WERI-Rb-1 (cell line): ENCODE data around the gene N4BP2L2.

ENCODE experiments used
- DNase-seq: peaks from one replicate; pipeline ENCODE4 v3.0.0-alpha.2; 2020
- H3K27ac ChIP-seq: fragments of 250-450 bp; sonication (Bioruptor Pico); 2 replicates; pipeline ENCODE4 v1.5.1; 2020; ENCODE audit warnings: mild to moderate bottlenecking, moderate library complexity
- H3K27me3 ChIP-seq: fragments of 250-450 bp; sonication (Bioruptor Pico); 2 replicates; pipeline ENCODE4 v1.5.1; 2021; ENCODE audit warnings: mild to moderate bottlenecking, low read depth, moderate library complexity; ENCODE audit not compliant: insufficient read depth, severe bottlenecking
- H3K36me3 ChIP-seq: fragments of 250-450 bp; sonication (Bioruptor Pico); 2 replicates; pipeline ENCODE4 v1.5.1; 2020; ENCODE audit warnings: mild to moderate bottlenecking, moderate library complexity
- H3K4me3 ChIP-seq: 2 replicates; pipeline ENCODE4 v1.5.1; 2011; ENCODE audit warnings: low read depth, mild to moderate bottlenecking, control low read depth, low read length
- H3K9me3 ChIP-seq: fragments of 250-450 bp; sonication (Bioruptor Pico); 2 replicates; pipeline ENCODE4 v1.5.1; 2021; ENCODE audit warnings: mild to moderate bottlenecking, moderate library complexity; ENCODE audit not compliant: severe bottlenecking
- TF ChIP-seq, protein P1 (sequence below): IDR thresholded peaks from 2 replicates; pipeline ENCODE4 v1.5.1; 2011; ENCODE audit warnings: low read depth, mild to moderate bottlenecking, control low read depth, inconsistent platforms, low read length

N4BP2L2 gene

DNA sequence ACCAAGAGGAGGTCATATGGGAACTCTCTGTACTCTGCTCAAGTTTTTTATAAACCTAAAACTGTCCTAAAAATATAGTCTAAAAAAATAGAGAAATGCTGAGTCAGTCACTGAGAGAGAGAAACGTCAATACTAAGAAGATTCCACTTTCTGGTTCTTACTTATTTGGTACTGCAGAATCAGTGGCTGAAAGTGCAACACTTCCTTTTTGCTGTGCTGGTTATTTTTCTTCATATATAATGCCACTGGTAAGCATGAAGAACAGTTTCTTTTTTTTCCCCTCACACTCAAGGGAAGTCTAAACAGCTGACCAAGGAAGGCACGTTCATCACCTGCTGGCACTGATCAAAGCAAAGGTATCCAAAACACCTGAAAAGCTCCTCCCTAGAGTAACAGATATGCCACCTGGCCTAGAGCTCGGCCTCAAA is 66.4 kb downstream of the N4BP2L2 start:
- Histone ChIP-seq H3K27ac (no peak overlapping the region), H3K27me3 (no peaks in the 10 kb centered on the region), H3K4me3 (no peak overlapping the region), H3K9me3 (no peaks in the 10 kb centered on the region), H3K36me3 (no peaks in the 10 kb centered on the region)
- TF ChIP-seq, protein P1, sequence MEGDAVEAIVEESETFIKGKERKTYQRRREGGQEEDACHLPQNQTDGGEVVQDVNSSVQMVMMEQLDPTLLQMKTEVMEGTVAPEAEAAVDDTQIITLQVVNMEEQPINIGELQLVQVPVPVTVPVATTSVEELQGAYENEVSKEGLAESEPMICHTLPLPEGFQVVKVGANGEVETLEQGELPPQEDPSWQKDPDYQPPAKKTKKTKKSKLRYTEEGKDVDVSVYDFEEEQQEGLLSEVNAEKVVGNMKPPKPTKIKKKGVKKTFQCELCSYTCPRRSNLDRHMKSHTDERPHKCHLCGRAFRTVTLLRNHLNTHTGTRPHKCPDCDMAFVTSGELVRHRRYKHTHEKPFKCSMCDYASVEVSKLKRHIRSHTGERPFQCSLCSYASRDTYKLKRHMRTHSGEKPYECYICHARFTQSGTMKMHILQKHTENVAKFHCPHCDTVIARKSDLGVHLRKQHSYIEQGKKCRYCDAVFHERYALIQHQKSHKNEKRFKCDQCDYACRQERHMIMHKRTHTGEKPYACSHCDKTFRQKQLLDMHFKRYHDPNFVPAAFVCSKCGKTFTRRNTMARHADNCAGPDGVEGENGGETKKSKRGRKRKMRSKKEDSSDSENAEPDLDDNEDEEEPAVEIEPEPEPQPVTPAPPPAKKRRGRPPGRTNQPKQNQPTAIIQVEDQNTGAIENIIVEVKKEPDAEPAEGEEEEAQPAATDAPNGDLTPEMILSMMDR = no peak
- DNase-seq = no peak

DNA sequence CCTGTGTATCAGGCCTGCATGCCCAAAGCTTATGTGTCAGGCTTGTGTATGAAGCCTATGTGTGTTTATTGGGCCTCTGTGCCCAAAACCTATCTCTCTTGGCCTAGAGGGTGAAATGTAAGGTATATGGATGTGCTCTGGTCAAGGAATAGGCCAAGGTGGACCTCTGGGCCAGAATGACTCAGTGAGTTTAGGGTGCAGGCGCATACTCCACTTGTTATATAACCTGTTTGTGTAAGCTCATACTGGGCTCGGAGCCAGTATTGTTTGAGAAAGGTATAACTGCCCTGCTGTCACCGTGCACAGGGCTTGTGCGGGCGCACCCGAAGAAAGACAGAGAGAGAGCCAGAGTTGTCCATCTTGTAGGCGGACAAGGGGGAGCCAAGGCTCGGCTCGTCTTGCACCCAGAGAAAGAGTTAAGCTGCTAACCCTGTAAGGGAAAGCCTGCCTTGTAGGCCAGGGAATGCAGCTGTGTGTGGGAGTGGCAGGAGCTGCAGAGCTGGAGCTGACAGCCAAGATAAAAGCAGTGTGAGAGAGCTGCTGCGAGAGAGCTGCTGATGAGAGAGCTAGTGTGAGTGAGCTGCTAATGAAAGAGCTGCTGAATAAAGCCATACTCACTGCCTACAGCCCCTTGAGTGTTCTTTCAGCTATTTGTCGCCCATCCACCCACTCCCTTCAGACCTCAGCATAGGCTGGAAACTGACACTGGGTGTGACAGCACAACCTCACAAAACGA is 67.2 kb downstream of the N4BP2L2 start:
- DNase-seq = no peak
- Histone ChIP-seq H3K4me3 (no peak overlapping the region), H3K27me3 (no peaks in the 10 kb centered on the region), H3K27ac (no peak overlapping the region), H3K36me3 (no peaks in the 10 kb centered on the region), H3K9me3 (no peaks in the 10 kb centered on the region)
- TF ChIP-seq, protein P1 = no peak

DNA sequence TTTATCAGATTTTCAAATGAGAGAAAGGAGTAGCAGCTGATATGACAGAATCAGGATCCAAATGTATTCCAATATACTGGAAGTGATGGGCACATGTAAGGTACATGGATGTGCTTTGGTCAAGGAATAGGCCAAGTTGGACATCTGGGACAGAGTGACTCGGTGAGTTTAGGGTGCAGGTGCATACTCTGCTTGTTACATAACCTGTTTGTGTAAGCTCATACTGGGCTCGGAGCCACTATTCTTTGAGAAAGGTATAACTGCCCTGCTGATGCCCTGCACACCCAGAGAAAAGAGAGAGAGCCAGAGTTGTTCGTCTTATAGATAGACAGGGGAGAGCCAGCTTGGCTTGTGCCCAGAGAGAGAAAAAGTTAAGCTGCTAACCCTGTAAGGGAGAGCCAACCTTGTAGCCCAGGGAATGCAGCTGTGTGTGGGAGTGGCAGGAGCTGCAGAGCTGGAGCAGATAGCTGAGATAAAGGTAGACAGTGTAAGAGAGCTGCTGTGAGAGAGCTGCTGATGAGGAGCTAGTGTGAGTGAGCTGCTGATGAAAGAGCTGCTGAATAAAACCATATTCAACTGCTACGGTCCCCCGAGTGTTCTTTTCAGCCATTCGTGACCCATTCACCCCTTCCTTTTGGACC is 70.0 kb downstream of the N4BP2L2 start:
- no peak for DNase-seq
- Histone ChIP-seq H3K27me3 (no peaks in the 10 kb centered on the region), H3K4me3 (no peak overlapping the region), H3K27ac (no peak overlapping the region), H3K9me3 (no peaks in the 10 kb centered on the region), H3K36me3 (no peaks in the 10 kb centered on the region)
- TF ChIP-seq, protein P1 = no peak

DNA sequence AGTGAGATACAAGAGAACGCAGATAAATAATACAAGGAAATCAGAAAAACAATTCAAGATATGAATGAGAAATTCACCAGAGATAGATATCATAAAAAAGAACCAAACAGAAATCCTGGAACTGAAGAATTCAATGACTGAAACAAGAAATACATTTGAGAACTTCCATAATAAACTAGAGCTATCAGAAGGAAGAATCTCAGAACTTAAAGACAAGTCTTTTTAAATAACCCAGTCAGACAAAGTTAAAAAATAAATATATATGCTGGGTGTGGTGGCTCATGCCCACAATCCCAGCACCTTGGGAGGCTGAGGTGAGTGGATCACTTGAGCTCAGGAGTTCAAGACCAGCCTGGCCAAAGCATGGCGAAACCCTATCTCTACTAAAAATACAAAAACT is 82.0 kb downstream of the N4BP2L2 start:
- Histone ChIP-seq H3K27me3 (no peaks in the 10 kb centered on the region), H3K27ac (no peak overlapping the region), H3K36me3 (no peaks in the 10 kb centered on the region), H3K4me3 (no peak overlapping the region), H3K9me3 (peaks cover 7% of the 10 kb centered on the region)
- TF ChIP-seq, protein P1 = no peak
- no peak for DNase-seq

DNA sequence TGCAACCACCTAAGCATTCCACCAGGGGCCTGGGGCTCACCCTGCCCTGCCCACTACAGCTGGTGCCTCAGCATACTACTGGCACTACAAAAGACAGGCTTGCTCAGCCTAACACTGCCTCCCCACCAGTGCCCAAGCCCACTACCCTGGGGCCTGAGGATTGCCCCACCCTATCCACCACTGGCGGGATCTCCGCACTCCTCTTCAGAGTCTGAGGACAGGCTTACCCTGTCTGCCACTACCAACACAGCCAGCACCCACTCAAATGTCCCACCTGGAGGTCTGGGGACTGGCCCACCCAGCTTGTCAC is 83.0 kb downstream of the N4BP2L2 start:
- H3K27me3 ChIP-seq = no peaks in the 10 kb centered on the region
- peaks cover 7% of the 10 kb centered on the region for H3K9me3 ChIP-seq
- no peak for DNase-seq
- H3K36me3 ChIP-seq = no peaks in the 10 kb centered on the region
- TF ChIP-seq, protein P1 = no peak
- no peak overlapping the region for H3K4me3 ChIP-seq
- H3K27ac ChIP-seq = no peak overlapping the region
